GM12864 (cell line): ENCODE data around the gene RUNX3.

ENCODE experiments used
- DNase-seq: peaks from one replicate; pipeline ENCODE4 v3.0.0-alpha.2; 2011; ENCODE audit warnings: low read depth
- H3K4me3 ChIP-seq: 2 replicates; pipeline ENCODE4 v1.5.1; 2011; ENCODE audit warnings: mild to moderate bottlenecking, low read depth, low read length, control low read depth
- TF ChIP-seq, protein P1 (sequence below): IDR thresholded peaks from 2 replicates; pipeline ENCODE4 v1.5.1; 2011; ENCODE audit warnings: low read depth, mild to moderate bottlenecking, moderate library complexity, low read length, control low read depth, inconsistent platforms; ENCODE audit errors: missing control alignments

Gene RUNX3

DNA sequence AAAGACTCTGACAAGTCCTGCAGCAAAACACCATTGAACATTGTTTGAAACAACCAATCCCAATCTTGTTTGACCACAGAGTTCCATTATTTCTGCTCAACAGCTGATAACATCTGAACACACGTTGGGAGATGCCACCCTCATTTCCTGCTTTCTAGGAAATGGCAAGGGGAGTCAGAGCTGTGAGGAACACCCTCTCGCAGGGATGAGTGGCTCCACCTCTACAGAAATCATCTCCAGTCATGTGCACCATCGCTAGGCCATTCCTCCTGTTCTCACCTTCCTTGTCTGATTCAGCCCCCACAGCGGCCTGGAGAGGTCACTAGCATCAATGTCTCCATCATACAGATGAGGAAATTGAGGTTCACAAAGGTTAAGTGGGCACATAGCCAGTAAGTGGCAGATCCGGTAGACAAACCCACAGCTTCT lies 22.4 kb upstream of the RUNX3 start:
- no peak overlapping the region for H3K4me3 ChIP-seq
- DNase-seq = no peak
- TF ChIP-seq, protein P1, sequence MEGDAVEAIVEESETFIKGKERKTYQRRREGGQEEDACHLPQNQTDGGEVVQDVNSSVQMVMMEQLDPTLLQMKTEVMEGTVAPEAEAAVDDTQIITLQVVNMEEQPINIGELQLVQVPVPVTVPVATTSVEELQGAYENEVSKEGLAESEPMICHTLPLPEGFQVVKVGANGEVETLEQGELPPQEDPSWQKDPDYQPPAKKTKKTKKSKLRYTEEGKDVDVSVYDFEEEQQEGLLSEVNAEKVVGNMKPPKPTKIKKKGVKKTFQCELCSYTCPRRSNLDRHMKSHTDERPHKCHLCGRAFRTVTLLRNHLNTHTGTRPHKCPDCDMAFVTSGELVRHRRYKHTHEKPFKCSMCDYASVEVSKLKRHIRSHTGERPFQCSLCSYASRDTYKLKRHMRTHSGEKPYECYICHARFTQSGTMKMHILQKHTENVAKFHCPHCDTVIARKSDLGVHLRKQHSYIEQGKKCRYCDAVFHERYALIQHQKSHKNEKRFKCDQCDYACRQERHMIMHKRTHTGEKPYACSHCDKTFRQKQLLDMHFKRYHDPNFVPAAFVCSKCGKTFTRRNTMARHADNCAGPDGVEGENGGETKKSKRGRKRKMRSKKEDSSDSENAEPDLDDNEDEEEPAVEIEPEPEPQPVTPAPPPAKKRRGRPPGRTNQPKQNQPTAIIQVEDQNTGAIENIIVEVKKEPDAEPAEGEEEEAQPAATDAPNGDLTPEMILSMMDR = peak; percentile 20

DNA sequence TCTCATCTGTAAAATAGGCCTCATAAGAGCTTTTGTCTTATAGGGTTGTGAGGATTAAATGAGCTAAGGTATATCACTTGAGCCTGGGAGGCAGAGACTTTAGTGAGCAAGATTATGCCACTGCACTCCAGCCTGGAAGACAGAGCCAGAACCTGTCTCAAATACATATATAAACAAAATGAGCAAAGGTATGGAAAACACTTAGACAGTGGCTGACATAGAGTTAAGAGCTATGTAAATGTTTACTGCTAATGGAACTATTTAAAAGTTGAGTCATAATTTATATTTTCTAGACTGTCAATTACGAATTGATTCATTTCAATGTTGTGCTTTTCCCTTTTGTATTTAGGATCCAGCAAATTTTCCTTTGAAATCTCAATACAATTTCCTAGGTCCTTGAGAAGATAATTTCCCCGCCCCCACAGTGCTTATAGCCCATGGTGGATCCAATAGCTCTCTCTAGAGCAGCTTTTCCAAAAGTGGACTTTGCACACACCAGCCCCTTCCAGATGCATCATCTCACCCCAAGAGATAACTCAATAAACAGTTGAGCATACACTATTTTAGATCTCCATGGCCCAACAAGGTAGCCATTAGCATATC lies 21.8 kb upstream of the RUNX3 start:
- H3K4me3 ChIP-seq = no peak overlapping the region
- TF ChIP-seq, protein P1 = no peak
- no peak for DNase-seq

DNA sequence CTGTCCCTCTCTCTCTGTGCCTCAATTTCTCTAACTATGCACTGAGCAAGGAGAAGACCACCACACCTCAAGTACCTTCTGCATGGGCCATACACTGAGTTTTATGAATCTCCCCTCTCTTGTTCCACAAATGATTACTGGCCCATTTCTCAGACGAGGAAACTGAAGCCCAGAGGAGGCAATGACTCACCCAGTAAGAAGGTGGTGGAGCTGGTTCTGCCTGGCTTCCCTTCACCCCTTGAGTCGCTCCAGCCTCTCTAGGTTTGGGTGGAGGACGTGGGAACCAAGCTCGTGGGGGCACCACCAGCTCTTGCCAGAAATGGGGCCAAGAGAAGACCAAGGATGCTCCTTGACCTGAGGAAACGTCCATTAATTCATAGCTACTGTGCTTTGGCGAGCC lies 21.3 kb upstream of the RUNX3 start:
- no peak overlapping the region for H3K4me3 ChIP-seq
- TF ChIP-seq, protein P1 = no peak
- no peak for DNase-seq

DNA sequence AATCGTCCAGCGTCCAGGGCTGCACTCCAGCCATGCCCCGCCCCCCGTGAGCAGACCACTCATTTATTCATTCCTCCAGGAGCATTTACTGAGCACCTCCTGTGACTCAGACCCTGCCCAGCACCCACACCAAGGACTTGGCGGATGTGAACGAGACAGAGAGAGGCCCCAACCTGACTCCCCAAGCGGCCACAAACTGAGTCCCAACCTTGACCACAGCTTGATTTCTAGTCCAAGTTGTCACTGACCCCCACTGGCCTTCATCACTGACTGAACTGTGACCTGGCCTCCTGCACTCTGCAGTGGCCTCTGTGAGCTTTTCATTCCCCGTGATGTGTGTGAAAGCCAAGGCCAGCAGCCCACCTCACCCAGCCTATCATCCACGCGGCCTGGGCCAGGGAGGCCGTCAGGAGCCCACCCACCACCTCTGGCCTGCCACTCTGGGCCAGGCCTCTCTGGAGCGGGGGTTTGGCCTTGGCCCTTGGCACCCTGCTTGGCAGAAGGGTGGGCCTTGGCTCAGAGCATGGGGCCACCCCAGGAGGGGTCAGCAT lies 19.3 kb upstream of the RUNX3 start:
- TF ChIP-seq, protein P1 = no peak
- DNase-seq = no peak
- no peak overlapping the region for H3K4me3 ChIP-seq

GRCh38 chr1:24948079-24948827 lies 18.2 kb upstream of the RUNX3 start:
- TF ChIP-seq, protein P1 = no peak
- peak overlapping the region; percentile 18; the same call in 1 of the 2 replicates for H3K4me3 ChIP-seq
- no peak for DNase-seq

GRCh38 chr1:24946861-24947658 lies 17.0 kb upstream of the RUNX3 start:
- H3K4me3 ChIP-seq = peak overlapping the region; percentile 18
- DNase-seq = no peak
- TF ChIP-seq, protein P1 = no peak
